Breast epithelium (tissue), 3 donors: ENCODE measurements around the gene ZNF862.

Experiments
- CTCF ChIP-seq, 3 donors: fragments of 450-650 bp; IDR thresholded peaks; one replicate each; pipeline ENCODE4 v1.5.1; 2016 to 2017; ENCODE audit warnings: antibody characterized with exemption in 3 of 3, mild to moderate bottlenecking in 3 of 3, moderate library complexity in 3 of 3
- POLR2A ChIP-seq: fragments of 450-650 bp; IDR thresholded peaks from one replicate; pipeline ENCODE4 v1.6.1; 2016; ENCODE audit warnings: antibody characterized with exemption, mild to moderate bottlenecking, moderate library complexity
- POLR2AphosphoS5 ChIP-seq, 3 donors: sonication (generic); formaldehyde crosslinking; IDR thresholded peaks; one replicate each; pipeline ENCODE4 v1.6.1; 2017; ENCODE audit warnings: antibody characterized with exemption in 3 of 3

GRCh38 chr7:149825567-149826343 is 12.4 kb upstream of the ZNF862 start:
- no peak for TF ChIP-seq POLR2A
- no peak for TF ChIP-seq POLR2AphosphoS5 (IDR thresholded peaks at IDR 0.05)
- no peak for TF ChIP-seq CTCF (IDR thresholded peaks at IDR 0.05)
